Urinary bladder (tissue), 4 donors: ENCODE results near the gene ATG5. TPM values are rescaled to one million over a fixed set of nuclear protein-coding genes. Genes with fewer than 3 reads are reported as not detected.

Experiments used
- DNase-seq: peaks from one replicate; pipeline ENCODE4 v3.0.0-alpha.2; 2015; ENCODE audit errors: extremely low spot score
- H3K27ac ChIP-seq: one replicate; pipeline ENCODE4 v1.5.1; 2013; ENCODE audit warnings: low read depth, mild to moderate bottlenecking, moderate library complexity
- H3K36me3 ChIP-seq: one replicate; pipeline ENCODE4 v1.6.1; 2013; ENCODE audit warnings: mild to moderate bottlenecking, moderate library complexity; ENCODE audit not compliant: insufficient read depth
- H3K4me1 ChIP-seq: one replicate; pipeline ENCODE4 v1.6.1; 2013; ENCODE audit warnings: mild to moderate bottlenecking, moderate library complexity; ENCODE audit not compliant: insufficient read depth
- H3K4me3 ChIP-seq: one replicate; pipeline ENCODE4 v1.5.1; 2013; ENCODE audit warnings: low read depth, low read length
- WGBS: extraction: QIAGEN DNeasy Blood & Tissue Kit; methylation state at CpG from one replicate; pipeline ENCODE4 v1.1.7; 2013; 5-methylcytosine and 5-hydroxymethylcytosine counted together
- polyA plus RNA-seq: library from polyadenylated mRNA; stranded (reverse); fragments of 200-250 nt; gene quantifications from one replicate; pipeline ENCODE4 v1.2.3, GENCODE V29; 2013
- total RNA-seq: library from RNA; depleted of rRNA; stranded (reverse); fragments of >200 nt; gene quantifications from one replicate; pipeline ENCODE4 v1.2.3, GENCODE V29; 2014
- donor health status: healthy with polysubstance abuse.
- donor health status: healthy.

ATG5 gene
- total and polyA plus RNA-seq, 2 donors = 24.0 to 88.8 TPM

GRCh38 chr6:106165885-106166485, 159.6 kb downstream of the ATG5 start:
- WGBS = 98% methylated on average over 3 of the region's 3 CpGs
- no peaks in the 10 kb centered on the region for H3K4me1 ChIP-seq
- no peak overlapping the region for H3K27ac ChIP-seq
- no peaks in the 10 kb centered on the region for H3K36me3 ChIP-seq
- no peak for DNase-seq
- H3K4me3 ChIP-seq = no peak overlapping the region

GRCh38 chr6:106163966-106164877, 161.3 kb downstream of the ATG5 start:
- no peaks in the 10 kb centered on the region for H3K36me3 ChIP-seq

GRCh38 chr6:106163446-106163965, 162.1 kb downstream of the ATG5 start:
- Histone ChIP-seq H3K4me1 (no peaks in the 10 kb centered on the region), H3K4me3 (no peak overlapping the region), H3K27ac (no peak overlapping the region), H3K36me3 (no peaks in the 10 kb centered on the region)
- 35% methylated on average over 7 of the region's 7 CpGs for WGBS
- DNase-seq = no peak

More at GRCh38 chr6:106163966-106164877, 161.3 kb downstream of the ATG5 start:
- H3K4me3 ChIP-seq = no peak overlapping the region
- DNase-seq = no peak
- no peak overlapping the region for H3K27ac ChIP-seq
- no peaks in the 10 kb centered on the region for H3K4me1 ChIP-seq
- 74% methylated on average over 17 of the region's 17 CpGs for WGBS

GRCh38 chr6:106162921-106163320, 162.6 kb downstream of the ATG5 start:
- no peak overlapping the region for H3K4me3 ChIP-seq
- no peaks in the 10 kb centered on the region for H3K36me3 ChIP-seq
- no peak overlapping the region for H3K27ac ChIP-seq
- no peak for DNase-seq
- no peaks in the 10 kb centered on the region for H3K4me1 ChIP-seq
- 96% methylated on average over 4 of the region's 4 CpGs for WGBS

GRCh38 chr6:106161893-106162292, 163.7 kb downstream of the ATG5 start:
- DNase-seq = no peak
- WGBS = 97% methylated on average over 2 of the region's 2 CpGs
- H3K4me1 ChIP-seq = no peaks in the 10 kb centered on the region

GRCh38 chr6:106161311-106161874, 164.2 kb downstream of the ATG5 start:
- Histone ChIP-seq H3K27ac (no peak overlapping the region), H3K4me3 (no peak overlapping the region), H3K36me3 (no peaks in the 10 kb centered on the region), H3K4me1 (no peaks in the 10 kb centered on the region)
- WGBS = 94% methylated on average over 3 of the region's 3 CpGs
- DNase-seq = no peak

More at GRCh38 chr6:106161893-106162292, 163.7 kb downstream of the ATG5 start:
- Histone ChIP-seq H3K36me3 (no peaks in the 10 kb centered on the region), H3K4me3 (no peak overlapping the region), H3K27ac (no peak overlapping the region)

- WGBS = 91% methylated on average over 3 of the region's 3 CpGs
- DNase-seq = no peak
- no peak overlapping the region for H3K27ac ChIP-seq
- no peaks in the 10 kb centered on the region for H3K36me3 ChIP-seq
- no peaks in the 10 kb centered on the region for H3K4me1 ChIP-seq
- no peak overlapping the region for H3K4me3 ChIP-seq
Measured at GRCh38 chr6:106160189-106160588, 165.4 kb downstream of the ATG5 start.

- no peak overlapping the region for H3K27ac ChIP-seq
- H3K36me3 ChIP-seq = no peaks in the 10 kb centered on the region
- H3K4me1 ChIP-seq = no peaks in the 10 kb centered on the region
- no peak for DNase-seq
- H3K4me3 ChIP-seq = no peak overlapping the region
- WGBS = 81% methylated on average over 5 of the region's 5 CpGs
Measured at GRCh38 chr6:106159531-106159940, 166.0 kb downstream of the ATG5 start.

GRCh38 chr6:106158816-106159215, 166.7 kb downstream of the ATG5 start:
- 91% methylated on average over 1 of the region's 1 CpG for WGBS
- Histone ChIP-seq H3K4me3 (no peak overlapping the region), H3K4me1 (no peaks in the 10 kb centered on the region), H3K36me3 (no peaks in the 10 kb centered on the region), H3K27ac (no peak overlapping the region)
- no peak for DNase-seq

- Histone ChIP-seq H3K36me3 (no peaks in the 10 kb centered on the region), H3K4me1 (no peaks in the 10 kb centered on the region), H3K4me3 (no peak overlapping the region), H3K27ac (no peak overlapping the region)
- whole genome bisulfite sequencing = 56% methylated on average over 3 of the region's 3 CpGs
- DNase-seq = no peak
Measured at GRCh38 chr6:106156863-106157262, 168.7 kb downstream of the ATG5 start.

- Histone ChIP-seq H3K4me1 (no peaks in the 10 kb centered on the region), H3K27ac (no peak overlapping the region), H3K4me3 (no peak overlapping the region), H3K36me3 (no peaks in the 10 kb centered on the region)
- no peak for DNase-seq
- 74% methylated on average over 3 of the region's 3 CpGs for WGBS
Measured at GRCh38 chr6:106156413-106156812, 169.1 kb downstream of the ATG5 start.

- 72% methylated on average over 12 of the region's 12 CpGs for WGBS
- no peaks in the 10 kb centered on the region for H3K36me3 ChIP-seq
- DNase-seq = no peak
- no peak overlapping the region for H3K27ac ChIP-seq
- no peaks in the 10 kb centered on the region for H3K4me1 ChIP-seq
- no peak overlapping the region for H3K4me3 ChIP-seq
Measured at GRCh38 chr6:106155219-106155830, 170.2 kb downstream of the ATG5 start.

GRCh38 chr6:106154326-106154725, 171.2 kb downstream of the ATG5 start:
- Histone ChIP-seq H3K27ac (no peak overlapping the region), H3K4me3 (no peak overlapping the region), H3K36me3 (no peaks in the 10 kb centered on the region), H3K4me1 (no peaks in the 10 kb centered on the region)
- DNase-seq = no peak
- WGBS = 92% methylated on average over 8 of the region's 8 CpGs
